Stimulated activated naive CD8-positive, alpha-beta T cell treated with anti-CD3 and anti-CD28 coated beads, Interleukin-15, amount 100 ng/mL, for 72 hours (primary cell): Measurements from ENCODE around the gene RFNG.

Experiments
- ATAC-seq: fragments of 150-1000 bp; cut with Tn5 transposase; 2 replicates; pipeline ENCODE4 v1.10.0; 2021; ENCODE audit warnings: mild to moderate bottlenecking, moderate library complexity
- DNase-seq, 2 donors: peaks; one replicate each; pipeline ENCODE4 v3.0.0; 2021 to 2022
- H3K27ac Mint-ChIP-seq, 2 donors: one replicate each; pipeline ENCODE4 v1.8.0; 2022; ENCODE audit warnings: mild to moderate bottlenecking in 2 of 2, mixed read lengths in 2 of 2, moderate library complexity in 2 of 2
- H3K27me3 Mint-ChIP-seq: one replicate; pipeline ENCODE4 v1.8.0; 2022; ENCODE audit warnings: mixed read lengths
- H3K4me1 Mint-ChIP-seq: one replicate; pipeline ENCODE4 v1.8.0; 2022; ENCODE audit warnings: mild to moderate bottlenecking, mixed read lengths
- H3K4me3 Mint-ChIP-seq, 2 donors: one replicate each; pipeline ENCODE4 v1.8.0; 2022; ENCODE audit warnings: mild to moderate bottlenecking in 2 of 2, mixed read lengths in 2 of 2, moderate library complexity in 1 of 2
- H3K9me3 Mint-ChIP-seq, 2 donors: one replicate each; pipeline ENCODE4 v1.8.0; 2022; ENCODE audit warnings: mixed read lengths in 2 of 2

RFNG gene

GRCh38 chr17:82083009-82083408 is 31.4 kb upstream of the RFNG start:
- Mint-ChIP-seq H3K27me3 (no peaks in the 10 kb centered on the region), H3K4me1 (no peaks in the 10 kb centered on the region), H3K27ac (no peak overlapping the region), H3K9me3 (no peaks in the 10 kb centered on the region), H3K4me3 (no peak overlapping the region)
- ATAC-seq, result no peak
- no peak for DNase-seq

GRCh38 chr17:82082456-82082855 is 30.8 kb upstream of the RFNG start:
- no peaks in the 10 kb centered on the region for H3K4me1 Mint-ChIP-seq
- no peak for ATAC-seq
- no peaks in the 10 kb centered on the region for H3K9me3 Mint-ChIP-seq
- no peak overlapping the region for H3K27ac Mint-ChIP-seq
- no peaks in the 10 kb centered on the region for H3K27me3 Mint-ChIP-seq
- DNase-seq, result no peak
- H3K4me3 Mint-ChIP-seq, result no peak overlapping the region

GRCh38 chr17:82081966-82082365 is 30.4 kb upstream of the RFNG start:
- no peaks in the 10 kb centered on the region for H3K27me3 Mint-ChIP-seq
- no peak overlapping the region for H3K4me3 Mint-ChIP-seq
- H3K27ac Mint-ChIP-seq, result no peak overlapping the region
- DNase-seq (no peak), ATAC-seq (no peak)
- H3K4me1 Mint-ChIP-seq, result no peaks in the 10 kb centered on the region
- H3K9me3 Mint-ChIP-seq, result no peaks in the 10 kb centered on the region

GRCh38 chr17:82081546-82081945 is 29.9 kb upstream of the RFNG start:
- H3K27me3 Mint-ChIP-seq, result no peaks in the 10 kb centered on the region
- DNase-seq (no peak), ATAC-seq (no peak)
- H3K9me3 Mint-ChIP-seq, result no peaks in the 10 kb centered on the region
- H3K4me3 Mint-ChIP-seq, result no peak overlapping the region
- no peak overlapping the region for H3K27ac Mint-ChIP-seq
- H3K4me1 Mint-ChIP-seq, result no peaks in the 10 kb centered on the region

GRCh38 chr17:82080789-82081464 is 29.3 kb upstream of the RFNG start:
- no peaks in the 10 kb centered on the region for H3K4me1 Mint-ChIP-seq
- no peak overlapping the region for H3K4me3 Mint-ChIP-seq
- DNase-seq (no peak), ATAC-seq (no peak)
- no peaks in the 10 kb centered on the region for H3K27me3 Mint-ChIP-seq
- no peaks in the 10 kb centered on the region for H3K9me3 Mint-ChIP-seq
- peak overlapping the region in 1 of 2 donors; percentile 54 for H3K27ac Mint-ChIP-seq

- no peak for ATAC-seq
- H3K27ac Mint-ChIP-seq, result no peak overlapping the region
- H3K4me3 Mint-ChIP-seq, result no peak overlapping the region
- no peaks in the 10 kb centered on the region for H3K27me3 Mint-ChIP-seq
- no peak for DNase-seq
- H3K4me1 Mint-ChIP-seq, result no peaks in the 10 kb centered on the region
- no peaks in the 10 kb centered on the region for H3K9me3 Mint-ChIP-seq
These were observed 28.6 kb upstream of the RFNG start for GRCh38 chr17:82080048-82080788.

- Mint-ChIP-seq H3K9me3 (no peaks in the 10 kb centered on the region), H3K4me1 (no peaks in the 10 kb centered on the region), H3K27me3 (no peaks in the 10 kb centered on the region), H3K27ac (no peak overlapping the region), H3K4me3 (no peak overlapping the region)
- DNase-seq (no peak), ATAC-seq (no peak)
These were observed 27.5 kb upstream of the RFNG start for GRCh38 chr17:82079001-82079677.

- ATAC-seq (no peak), DNase-seq (no peak)
- Mint-ChIP-seq H3K9me3 (no peaks in the 10 kb centered on the region), H3K4me3 (no peak overlapping the region), H3K4me1 (no peaks in the 10 kb centered on the region), H3K27ac (no peak overlapping the region), H3K27me3 (no peaks in the 10 kb centered on the region)
These were observed 26.8 kb upstream of the RFNG start for GRCh38 chr17:82078433-82078832.

- no peaks in the 10 kb centered on the region for H3K4me1 Mint-ChIP-seq
- ATAC-seq, result peak; percentile 14
- no peak overlapping the region for H3K4me3 Mint-ChIP-seq
- no peak overlapping the region for H3K27ac Mint-ChIP-seq
- no peaks in the 10 kb centered on the region for H3K9me3 Mint-ChIP-seq
- DNase-seq, result no peak
- no peaks in the 10 kb centered on the region for H3K27me3 Mint-ChIP-seq
These were observed 26.2 kb upstream of the RFNG start for GRCh38 chr17:82077617-82078358.

GRCh38 chr17:82076785-82077591 is 25.4 kb upstream of the RFNG start:
- peak; percentile 30 for ATAC-seq
- Mint-ChIP-seq H3K9me3 (no peaks in the 10 kb centered on the region), H3K27me3 (no peaks in the 10 kb centered on the region), H3K4me1 (no peaks in the 10 kb centered on the region), H3K27ac (no peak overlapping the region), H3K4me3 (no peak overlapping the region)
- DNase-seq, result no peak

- DNase-seq (no peak), ATAC-seq (no peak)
- no peak overlapping the region for H3K4me3 Mint-ChIP-seq
- H3K27me3 Mint-ChIP-seq, result no peaks in the 10 kb centered on the region
- H3K27ac Mint-ChIP-seq, result no peak overlapping the region
- no peaks in the 10 kb centered on the region for H3K4me1 Mint-ChIP-seq
- no peaks in the 10 kb centered on the region for H3K9me3 Mint-ChIP-seq
These were observed 24.6 kb upstream of the RFNG start for GRCh38 chr17:82076018-82076784.

- Mint-ChIP-seq H3K27ac (no peak overlapping the region), H3K27me3 (no peaks in the 10 kb centered on the region), H3K4me3 (no peak overlapping the region), H3K9me3 (no peaks in the 10 kb centered on the region), H3K4me1 (no peaks in the 10 kb centered on the region)
- DNase-seq, result no peak
- no peak for ATAC-seq
These were observed 21.8 kb upstream of the RFNG start for GRCh38 chr17:82073446-82073845.

- Mint-ChIP-seq H3K27ac (no peak overlapping the region), H3K27me3 (no peaks in the 10 kb centered on the region), H3K4me1 (no peaks in the 10 kb centered on the region), H3K4me3 (no peak overlapping the region), H3K9me3 (no peaks in the 10 kb centered on the region)
- DNase-seq (no peak), ATAC-seq (no peak)
These were observed 21.2 kb upstream of the RFNG start for GRCh38 chr17:82072827-82073226.

GRCh38 chr17:82070611-82071010 is 19.0 kb upstream of the RFNG start:
- DNase-seq, result no peak
- Mint-ChIP-seq H3K27me3 (no peaks in the 10 kb centered on the region), H3K4me1 (peaks cover 8% of the 10 kb centered on the region), H3K9me3 (no peaks in the 10 kb centered on the region), H3K4me3 (no peak overlapping the region), H3K27ac (peak overlapping the region in 1 of 2 donors; percentile 23)
- no peak for ATAC-seq
